BE2C (cell line): Measurements from ENCODE around the gene MTHFD1.
"Not testable (repeated sequence)": the region's sequence is repeated elsewhere in the genome, so short reads cannot be mapped to it uniquely, and the experiment has no call there.

ENCODE experiments used
- DNase-seq: peaks from one replicate; pipeline ENCODE4 v3.0.0-alpha.2; 2020
- H3K27me3 ChIP-seq: fragments of 250-450 bp; sonication (Bioruptor Pico); 2 replicates; pipeline ENCODE4 v1.5.1; 2020; ENCODE audit warnings: mild to moderate bottlenecking
- H3K36me3 ChIP-seq: fragments of 250-450 bp; sonication (Bioruptor Pico); 2 replicates; pipeline ENCODE4 v1.5.1; 2020; ENCODE audit warnings: mild to moderate bottlenecking
- H3K4me1 ChIP-seq: fragments of 250-450 bp; sonication (Bioruptor Pico); 2 replicates; pipeline ENCODE4 v1.5.1; 2020
- H3K4me3 ChIP-seq: 2 replicates; pipeline ENCODE4 v1.5.1; 2011; ENCODE audit warnings: low read depth, low read length
- H3K9me3 ChIP-seq: fragments of 250-450 bp; sonication (Bioruptor Pico); 2 replicates; pipeline ENCODE4 v1.5.1; 2020
- TF ChIP-seq, protein P1 (sequence below): IDR thresholded peaks from 2 replicates; pipeline ENCODE4 v1.5.1; 2012; ENCODE audit warnings: mild to moderate bottlenecking, low read depth, low read length

Gene MTHFD1

DNA sequence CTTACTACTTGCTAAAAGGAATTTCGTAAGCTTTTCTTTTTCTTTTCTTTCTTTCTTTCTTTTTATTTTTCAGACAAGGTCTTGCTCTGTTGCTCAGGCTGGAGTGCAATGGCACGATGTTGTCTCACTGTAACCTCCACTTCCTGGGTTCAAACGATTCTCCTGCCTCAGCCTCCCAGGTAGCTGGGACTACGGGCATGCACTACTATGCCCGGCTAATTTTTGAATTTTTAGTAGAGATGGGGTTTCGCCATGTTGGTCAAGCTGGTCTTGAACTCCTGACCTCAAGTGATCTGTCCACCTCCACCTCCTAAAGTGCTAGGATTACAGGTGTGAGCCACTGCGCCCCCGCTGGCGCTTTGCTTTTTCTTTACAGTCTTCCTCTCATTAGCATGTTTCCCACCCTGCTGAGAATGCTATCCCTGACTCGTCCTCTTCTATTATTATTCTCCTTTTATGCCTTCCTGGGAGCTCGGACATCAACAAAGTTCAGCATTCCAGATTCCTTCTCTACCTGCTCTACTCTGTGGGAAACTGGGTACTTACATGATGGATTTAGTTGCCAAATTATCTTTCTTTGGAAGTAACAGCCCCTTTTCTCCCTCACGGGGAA lies 3.1 kb downstream of the MTHFD1 start:
- H3K36me3 ChIP-seq = peaks cover 44% of the 10 kb centered on the region
- TF ChIP-seq, protein P1, sequence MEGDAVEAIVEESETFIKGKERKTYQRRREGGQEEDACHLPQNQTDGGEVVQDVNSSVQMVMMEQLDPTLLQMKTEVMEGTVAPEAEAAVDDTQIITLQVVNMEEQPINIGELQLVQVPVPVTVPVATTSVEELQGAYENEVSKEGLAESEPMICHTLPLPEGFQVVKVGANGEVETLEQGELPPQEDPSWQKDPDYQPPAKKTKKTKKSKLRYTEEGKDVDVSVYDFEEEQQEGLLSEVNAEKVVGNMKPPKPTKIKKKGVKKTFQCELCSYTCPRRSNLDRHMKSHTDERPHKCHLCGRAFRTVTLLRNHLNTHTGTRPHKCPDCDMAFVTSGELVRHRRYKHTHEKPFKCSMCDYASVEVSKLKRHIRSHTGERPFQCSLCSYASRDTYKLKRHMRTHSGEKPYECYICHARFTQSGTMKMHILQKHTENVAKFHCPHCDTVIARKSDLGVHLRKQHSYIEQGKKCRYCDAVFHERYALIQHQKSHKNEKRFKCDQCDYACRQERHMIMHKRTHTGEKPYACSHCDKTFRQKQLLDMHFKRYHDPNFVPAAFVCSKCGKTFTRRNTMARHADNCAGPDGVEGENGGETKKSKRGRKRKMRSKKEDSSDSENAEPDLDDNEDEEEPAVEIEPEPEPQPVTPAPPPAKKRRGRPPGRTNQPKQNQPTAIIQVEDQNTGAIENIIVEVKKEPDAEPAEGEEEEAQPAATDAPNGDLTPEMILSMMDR = no peak
- no peak for DNase-seq
- no peaks in the 10 kb centered on the region for H3K27me3 ChIP-seq
- no peaks in the 10 kb centered on the region; the same call in 1 of the 2 replicates for H3K4me1 ChIP-seq
- no peak overlapping the region for H3K4me3 ChIP-seq
- no peaks in the 10 kb centered on the region for H3K9me3 ChIP-seq

GRCh38 chr14:64391986-64392385 lies 3.8 kb downstream of the MTHFD1 start:
- H3K4me3 ChIP-seq = no peak overlapping the region
- TF ChIP-seq, protein P1 = no peak
- peaks cover 44% of the 10 kb centered on the region for H3K36me3 ChIP-seq
- no peaks in the 10 kb centered on the region for H3K27me3 ChIP-seq
- no peaks in the 10 kb centered on the region for H3K9me3 ChIP-seq
- H3K4me1 ChIP-seq = no peaks in the 10 kb centered on the region; the same call in 1 of the 2 replicates
- DNase-seq = no peak

DNA sequence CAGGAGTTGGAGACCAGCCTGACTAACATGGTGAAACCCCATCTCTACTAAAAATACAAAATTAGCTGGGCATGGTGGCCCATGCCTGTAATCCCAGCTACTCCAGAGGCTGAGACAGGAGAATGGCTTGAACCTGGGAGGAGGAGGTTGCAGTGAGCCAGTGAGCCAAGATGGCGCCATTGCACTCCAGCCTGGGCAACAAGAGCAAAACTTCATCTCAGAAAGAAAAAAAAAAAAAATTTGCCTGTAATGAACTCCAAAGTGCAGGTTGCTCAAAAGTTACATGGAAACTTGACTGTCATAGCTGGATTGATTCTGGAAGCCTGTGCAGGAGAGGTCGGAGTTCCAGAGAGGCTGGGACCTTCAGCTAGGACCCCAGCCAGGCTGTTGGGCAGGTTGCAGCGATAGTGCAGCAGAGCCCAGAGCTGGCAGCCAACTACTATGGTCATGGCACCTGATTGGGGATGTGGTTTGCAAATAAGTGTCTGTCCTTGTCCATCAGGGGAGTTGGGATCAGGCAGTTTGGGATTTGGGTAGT lies 5.1 kb downstream of the MTHFD1 start:
- H3K27me3 ChIP-seq, DNase-seq, H3K4me1 ChIP-seq, H3K9me3 ChIP-seq, H3K4me3 ChIP-seq: not testable (repeated sequence)
- H3K36me3 ChIP-seq = peaks cover 50% of the 10 kb centered on the region

DNA sequence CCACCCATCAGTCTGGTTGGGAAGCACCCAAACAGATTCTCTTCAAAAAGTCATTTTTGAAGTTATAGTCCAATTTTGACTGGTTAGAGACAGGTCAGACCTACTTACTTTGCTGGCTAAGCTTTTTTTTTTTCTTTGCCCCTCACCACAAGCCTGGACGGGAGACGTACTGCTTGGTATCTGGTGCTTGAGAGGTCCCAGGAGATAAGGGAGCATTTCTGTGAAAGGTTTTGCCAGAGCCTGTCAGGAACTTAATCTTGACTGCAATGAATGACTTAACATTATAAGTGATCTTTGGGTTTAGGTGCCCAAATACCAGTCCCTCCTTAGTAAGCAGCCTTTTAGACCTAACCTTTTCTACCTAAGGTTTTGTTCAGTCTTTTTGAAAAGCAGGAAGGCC lies 6.3 kb downstream of the MTHFD1 start:
- H3K4me1 ChIP-seq = no peaks in the 10 kb centered on the region; the same call in 1 of the 2 replicates
- H3K4me3 ChIP-seq = no peak overlapping the region
- DNase-seq = no peak
- peaks cover 59% of the 10 kb centered on the region for H3K36me3 ChIP-seq
- TF ChIP-seq, protein P1 = no peak
- H3K9me3 ChIP-seq = no peaks in the 10 kb centered on the region
- H3K27me3 ChIP-seq = no peaks in the 10 kb centered on the region

DNA sequence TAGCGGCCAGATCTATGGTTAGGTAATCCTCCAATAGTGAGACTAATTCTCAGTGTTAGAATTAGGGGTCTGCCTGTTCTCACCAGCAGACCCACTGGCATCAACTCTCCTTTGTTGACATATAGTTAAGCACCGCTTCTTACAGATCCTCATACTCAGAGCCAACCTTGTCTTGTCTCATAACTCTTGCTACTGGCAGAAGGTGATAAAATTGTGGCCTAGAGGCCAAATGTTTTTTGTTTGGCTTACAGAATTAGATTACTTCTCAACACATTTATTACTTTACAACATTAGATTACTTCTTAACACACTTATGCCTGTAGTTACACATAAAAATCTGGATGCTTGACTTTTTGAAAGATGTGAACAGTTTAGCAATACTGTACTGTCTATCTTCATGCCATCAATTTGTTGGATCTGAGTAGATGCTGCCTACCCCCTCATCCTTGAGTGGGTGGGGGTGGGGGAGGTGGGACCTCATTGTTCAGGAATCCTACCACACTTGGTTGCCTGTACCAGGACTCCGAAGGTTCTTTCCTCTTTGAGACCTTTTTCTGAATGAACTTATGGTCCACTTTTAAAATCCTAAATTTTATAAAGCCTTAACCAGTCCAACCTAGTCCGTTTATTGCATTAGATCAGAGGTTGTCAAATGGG lies 7.0 kb downstream of the MTHFD1 start:
- Histone ChIP-seq H3K36me3 (peaks cover 64% of the 10 kb centered on the region), H3K4me1 (no peaks in the 10 kb centered on the region; the same call in 1 of the 2 replicates), H3K4me3 (no peak overlapping the region), H3K9me3 (no peaks in the 10 kb centered on the region), H3K27me3 (no peaks in the 10 kb centered on the region)
- DNase-seq = no peak
- TF ChIP-seq, protein P1 = no peak

- Histone ChIP-seq H3K36me3 (peaks cover 64% of the 10 kb centered on the region), H3K27me3 (no peaks in the 10 kb centered on the region), H3K4me3 (no peak overlapping the region), H3K4me1 (no peaks in the 10 kb centered on the region), H3K9me3 (no peaks in the 10 kb centered on the region)
- DNase-seq = no peak
- TF ChIP-seq, protein P1 = no peak
These were observed 12.8 kb downstream of the MTHFD1 start for GRCh38 chr14:64400829-64401459.
